Measurements from ENCODE around the gene TEPSIN.

Gene TEPSIN

DNA sequence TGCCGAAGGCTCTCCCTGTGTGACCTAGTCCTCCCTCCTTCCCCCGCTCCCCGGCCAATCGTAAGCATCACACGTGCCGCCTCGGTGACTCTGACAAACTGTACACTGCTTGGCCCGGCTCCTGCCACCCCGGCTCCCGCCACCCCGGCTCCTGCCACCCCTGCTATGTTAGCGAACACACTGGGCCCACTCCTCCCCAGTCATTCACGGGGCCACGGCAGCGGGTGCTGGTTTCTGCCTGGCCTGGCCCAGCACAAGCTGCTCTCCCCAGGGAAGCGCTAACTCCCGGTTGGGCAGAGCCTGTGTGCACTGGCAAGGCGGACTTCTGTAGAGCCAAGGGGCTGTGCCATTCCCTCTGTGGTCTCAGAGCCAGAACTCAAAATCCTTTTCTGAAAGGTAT lies 22.2 kb upstream of the TEPSIN start:
- Mint-ChIP-seq H3K36me3 (peaks cover 32 to 38% of the 10 kb centered on the region in 2 donors), H3K4me3 (no peak overlapping the region), H3K27me3 (no peaks in the 10 kb centered on the region), H3K4me1 (peaks cover 0 to 2% of the 10 kb centered on the region in 2 donors), H3K27ac (no peak overlapping the region), H3K9me3 (no peaks in the 10 kb centered on the region)
- ATAC-seq (replicated peaks) (no peak), DNase-seq (no peak)

- H3K36me3 Mint-ChIP-seq: peaks cover 27 to 34% of the 10 kb centered on the region in 2 donors
- H3K27ac Mint-ChIP-seq: no peak overlapping the region
These were observed 21.8 kb upstream of the TEPSIN start for GRCh38 chr17:81260641-81261040.

GRCh38 chr17:81260171-81260570 lies 21.3 kb upstream of the TEPSIN start:
- ATAC-seq (replicated peaks) (no peak), DNase-seq (no peak)
- H3K27me3 Mint-ChIP-seq: no peaks in the 10 kb centered on the region
- H3K9me3 Mint-ChIP-seq: no peaks in the 10 kb centered on the region
- peaks cover 23 to 34% of the 10 kb centered on the region in 2 donors for H3K36me3 Mint-ChIP-seq
- H3K4me3 Mint-ChIP-seq: no peak overlapping the region
- H3K27ac Mint-ChIP-seq: no peak overlapping the region
- peaks cover 0 to 2% of the 10 kb centered on the region in 2 donors for H3K4me1 Mint-ChIP-seq

More at GRCh38 chr17:81260641-81261040, 21.8 kb upstream of the TEPSIN start:
- ATAC-seq (replicated peaks): no peak
- Mint-ChIP-seq H3K4me3 (no peak overlapping the region), H3K27me3 (no peaks in the 10 kb centered on the region), H3K4me1 (peaks cover 0 to 2% of the 10 kb centered on the region in 2 donors), H3K9me3 (no peaks in the 10 kb centered on the region)
- no peak for DNase-seq

DNA sequence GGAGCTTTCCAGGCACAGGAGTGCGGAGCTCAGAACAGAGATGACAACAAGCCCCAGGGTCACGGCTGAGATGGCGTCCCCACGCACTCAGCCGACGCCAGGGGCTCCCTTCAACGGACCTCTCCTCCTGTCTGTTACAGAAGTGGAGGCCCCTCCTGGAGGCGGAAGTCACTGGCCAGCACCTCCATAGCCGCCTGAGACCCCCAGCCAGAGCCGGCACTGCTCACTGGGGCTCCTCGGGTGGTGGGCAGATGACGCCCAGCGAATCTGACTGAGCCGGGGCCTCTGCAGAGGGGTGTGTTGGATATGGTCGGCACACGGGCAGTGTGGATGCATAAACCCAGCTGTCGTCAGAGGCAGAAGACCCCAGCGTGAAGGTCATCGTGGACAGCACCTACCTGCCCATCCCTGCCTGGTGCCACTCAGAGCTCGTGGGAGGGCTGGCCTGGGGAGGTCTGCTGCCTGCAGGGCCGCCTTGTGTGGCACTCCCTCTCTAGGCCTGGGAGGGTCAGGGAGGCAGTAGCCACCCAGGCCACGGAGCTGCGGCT lies 20.3 kb upstream of the TEPSIN start:
- no peaks in the 10 kb centered on the region for H3K27me3 Mint-ChIP-seq
- no peak overlapping the region for H3K27ac Mint-ChIP-seq
- peaks cover under 1 to 2% of the 10 kb centered on the region in 2 donors for H3K4me1 Mint-ChIP-seq
- ATAC-seq (replicated peaks): no peak
- H3K9me3 Mint-ChIP-seq: no peaks in the 10 kb centered on the region
- peaks cover 19 to 28% of the 10 kb centered on the region in 2 donors for H3K36me3 Mint-ChIP-seq
- H3K4me3 Mint-ChIP-seq: no peak overlapping the region
- no peak for DNase-seq

DNA sequence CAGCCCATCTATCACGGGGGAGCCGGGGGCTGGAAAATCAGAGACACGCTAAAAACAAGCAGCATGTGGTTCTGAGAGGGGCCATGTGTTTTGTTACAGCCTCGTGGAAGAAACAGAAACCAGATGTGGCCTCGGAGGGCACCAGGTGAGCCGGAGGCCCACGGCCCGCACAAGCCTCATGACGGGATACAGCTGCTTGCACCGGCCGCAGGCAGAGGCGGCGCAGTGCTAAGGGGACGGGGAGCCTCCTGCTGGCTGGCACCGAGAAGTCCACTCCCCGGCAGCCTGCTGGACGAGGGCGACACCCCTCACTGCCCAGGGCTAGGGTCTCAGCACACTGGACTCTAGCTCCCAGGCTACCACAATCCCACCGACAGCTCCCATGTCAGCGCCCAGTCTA lies 19.4 kb upstream of the TEPSIN start:
- Mint-ChIP-seq H3K9me3 (no peaks in the 10 kb centered on the region), H3K27me3 (no peaks in the 10 kb centered on the region), H3K4me1 (peaks cover 9% of the 10 kb centered on the region in 2 donors), H3K27ac (no peak overlapping the region), H3K36me3 (peaks cover 26 to 29% of the 10 kb centered on the region in 2 donors), H3K4me3 (no peak overlapping the region)
- ATAC-seq (replicated peaks): no peak
- no peak for DNase-seq

DNA sequence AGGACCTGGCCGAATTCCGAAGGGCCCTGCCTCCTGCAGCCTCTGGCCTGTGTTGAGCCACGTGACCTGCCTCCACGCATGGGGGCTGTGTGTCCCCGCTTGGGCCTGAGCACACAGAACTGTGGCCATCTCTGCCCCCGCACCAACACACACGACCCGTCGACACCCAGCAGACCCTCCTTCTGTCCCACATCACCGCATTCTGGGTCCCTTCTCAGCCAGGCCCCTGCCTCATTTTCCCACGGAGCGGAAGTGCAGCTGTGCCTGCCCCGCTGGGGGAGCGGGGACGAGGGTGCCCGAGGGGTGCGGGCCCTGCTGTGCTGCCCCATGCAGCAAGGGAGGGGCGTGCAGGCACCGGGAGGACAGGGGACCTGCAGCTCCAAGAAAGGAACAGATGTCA lies 18.7 kb upstream of the TEPSIN start:
- ATAC-seq (replicated peaks): no peak
- Mint-ChIP-seq H3K27me3 (no peaks in the 10 kb centered on the region), H3K36me3 (peaks cover 28 to 30% of the 10 kb centered on the region in 2 donors), H3K9me3 (no peaks in the 10 kb centered on the region), H3K4me1 (peaks cover 12 to 13% of the 10 kb centered on the region in 2 donors), H3K27ac (peak overlapping the region; percentile 9), H3K4me3 (no peak overlapping the region)
- DNase-seq: no peak

GRCh38 chr17:81256616-81257015 lies 17.8 kb upstream of the TEPSIN start:
- DNase-seq (no peak), ATAC-seq (replicated peaks) (peak in 1 of 2 donors; percentile 16)
- H3K4me3 Mint-ChIP-seq: no peak overlapping the region
- no peaks in the 10 kb centered on the region for H3K27me3 Mint-ChIP-seq
- peaks cover 29 to 30% of the 10 kb centered on the region in 2 donors for H3K36me3 Mint-ChIP-seq
- peaks cover 12 to 19% of the 10 kb centered on the region in 2 donors for H3K4me1 Mint-ChIP-seq
- no peak overlapping the region for H3K27ac Mint-ChIP-seq
- no peaks in the 10 kb centered on the region for H3K9me3 Mint-ChIP-seq

GRCh38 chr17:81254955-81255717 lies 16.3 kb upstream of the TEPSIN start:
- Mint-ChIP-seq H3K4me1 (peaks cover 14 to 19% of the 10 kb centered on the region in 2 donors), H3K4me3 (no peak overlapping the region), H3K36me3 (peaks cover 29 to 30% of the 10 kb centered on the region in 2 donors), H3K27me3 (no peaks in the 10 kb centered on the region), H3K27ac (no peak overlapping the region), H3K9me3 (no peaks in the 10 kb centered on the region)
- DNase-seq (no peak), ATAC-seq (replicated peaks) (no peak)

- H3K27ac Mint-ChIP-seq: peak overlapping the region; percentile 65
- no peak overlapping the region for H3K4me3 Mint-ChIP-seq
These were observed 14.7 kb upstream of the TEPSIN start for GRCh38 chr17:81253358-81254131.

GRCh38 chr17:81252987-81253329 lies 14.1 kb upstream of the TEPSIN start:
- Mint-ChIP-seq H3K27ac (peak overlapping the region; percentile 65), H3K4me3 (no peak overlapping the region), H3K27me3 (no peaks in the 10 kb centered on the region), H3K4me1 (peaks cover 14 to 19% of the 10 kb centered on the region in 2 donors), H3K9me3 (no peaks in the 10 kb centered on the region), H3K36me3 (peaks cover 35 to 39% of the 10 kb centered on the region in 2 donors)
- DNase-seq (no peak), ATAC-seq (replicated peaks) (no peak)

More at GRCh38 chr17:81253358-81254131, 14.7 kb upstream of the TEPSIN start:
- H3K9me3 Mint-ChIP-seq: no peaks in the 10 kb centered on the region
- peaks cover 31 to 33% of the 10 kb centered on the region in 2 donors for H3K36me3 Mint-ChIP-seq
- DNase-seq (no peak), ATAC-seq (replicated peaks) (peak; percentile 73 to 76)
- H3K4me1 Mint-ChIP-seq: peaks cover 14 to 19% of the 10 kb centered on the region in 2 donors
- no peaks in the 10 kb centered on the region for H3K27me3 Mint-ChIP-seq

DNA sequence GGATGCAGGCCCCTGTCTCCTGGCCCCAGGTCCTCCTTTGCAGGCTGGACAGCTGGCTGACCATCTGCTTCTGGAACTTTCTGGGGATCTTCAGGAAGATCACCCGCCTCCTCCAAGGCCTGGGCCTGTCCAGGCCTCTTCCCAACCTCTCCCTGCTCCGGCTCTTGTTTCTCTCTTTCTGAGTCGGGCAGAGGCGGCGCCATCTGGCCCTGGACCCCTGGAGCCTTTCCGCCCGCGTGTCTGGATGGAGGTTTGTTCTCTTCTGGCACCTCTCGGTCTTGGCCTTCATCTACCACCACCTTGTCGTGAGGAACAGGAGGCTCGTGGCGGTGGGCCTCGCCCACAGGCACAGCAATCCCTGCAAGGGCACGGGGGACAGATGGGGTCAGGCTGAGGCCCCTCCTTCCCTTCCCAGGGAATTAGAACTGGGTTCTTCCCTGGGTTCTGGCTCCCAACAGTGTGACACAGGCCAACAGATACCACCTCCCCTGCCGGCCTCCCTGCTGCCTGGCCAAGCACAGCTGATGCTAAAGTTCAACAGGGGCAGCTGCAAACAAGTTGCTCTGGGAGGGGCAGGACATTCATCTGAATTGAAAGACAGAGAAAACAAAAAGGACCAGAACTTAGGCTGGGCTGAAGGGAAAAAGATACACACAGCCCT lies 13.6 kb upstream of the TEPSIN start:
- Mint-ChIP-seq H3K27me3 (no peaks in the 10 kb centered on the region), H3K4me3 (peak overlapping the region in 1 of 2 donors; percentile 25), H3K4me1 (peaks cover 14 to 19% of the 10 kb centered on the region in 2 donors), H3K36me3 (peaks cover 35 to 38% of the 10 kb centered on the region in 2 donors), H3K27ac (no peak overlapping the region), H3K9me3 (no peaks in the 10 kb centered on the region)
- no peak for ATAC-seq (replicated peaks)
- DNase-seq: no peak

DNA sequence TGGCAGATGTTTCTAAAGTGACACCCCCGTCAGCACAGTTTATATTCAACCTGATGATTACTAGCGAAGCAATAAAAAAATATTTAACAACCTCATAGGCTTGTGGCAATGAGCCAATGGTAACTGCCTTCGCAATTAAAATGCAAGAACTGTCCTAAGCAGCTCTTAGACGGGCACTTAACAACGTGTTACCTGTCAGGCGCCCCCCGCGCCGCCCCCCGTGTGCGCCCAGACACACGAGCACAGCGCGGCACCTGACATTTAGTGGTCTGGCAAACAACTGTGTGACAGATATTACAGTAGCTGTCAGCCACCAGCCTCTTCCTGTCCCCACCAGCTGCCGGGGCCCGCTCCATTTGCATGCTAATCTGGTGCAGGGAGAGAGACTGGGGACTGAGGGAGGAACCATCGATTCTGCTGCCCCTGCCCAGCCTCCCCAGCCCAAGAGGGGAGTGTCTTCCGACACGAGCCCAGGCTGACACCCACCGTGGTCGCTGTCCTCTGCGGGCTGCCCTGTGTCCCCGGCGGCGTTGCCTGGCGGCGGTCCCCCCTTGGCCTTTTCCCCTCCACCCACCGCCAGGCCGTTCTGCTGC lies 12.9 kb upstream of the TEPSIN start:
- Mint-ChIP-seq H3K4me1 (peaks cover 13 to 19% of the 10 kb centered on the region in 2 donors), H3K36me3 (peaks cover 40 to 41% of the 10 kb centered on the region in 2 donors), H3K4me3 (no peak overlapping the region), H3K27me3 (no peaks in the 10 kb centered on the region), H3K27ac (no peak overlapping the region), H3K9me3 (no peaks in the 10 kb centered on the region)
- DNase-seq: no peak
- ATAC-seq (replicated peaks): no peak

DNA sequence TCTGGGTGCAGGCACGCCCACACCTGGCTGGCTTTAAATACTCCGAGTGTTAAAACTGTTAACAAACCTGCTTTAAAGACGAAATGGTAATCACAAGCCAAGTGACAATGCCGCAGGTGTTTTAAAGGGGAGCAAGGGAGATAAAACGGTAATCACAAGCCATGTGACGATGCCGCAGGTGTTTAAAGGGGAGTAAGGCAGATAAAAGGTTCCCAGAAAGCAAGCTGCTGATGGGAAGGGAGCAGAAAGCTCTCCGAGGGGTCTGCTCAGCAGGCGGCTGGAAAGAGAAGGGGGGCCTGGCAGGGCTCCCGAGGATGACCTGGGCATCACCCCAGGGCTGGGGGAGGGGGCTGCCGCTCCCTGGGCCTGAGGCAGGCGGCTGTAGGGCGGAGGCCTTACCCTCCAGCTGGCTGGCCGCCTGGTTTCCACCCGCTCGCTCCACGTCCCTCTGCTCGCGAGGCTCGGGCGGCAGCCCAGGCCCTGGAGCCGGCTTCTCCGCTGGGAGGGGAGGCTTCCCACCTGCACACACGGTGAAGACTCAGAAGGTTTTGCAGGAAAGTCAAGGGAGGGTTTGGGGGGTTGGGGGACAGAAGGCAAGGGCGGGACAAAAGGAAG lies 12.3 kb upstream of the TEPSIN start:
- Mint-ChIP-seq H3K27ac (no peak overlapping the region), H3K9me3 (no peaks in the 10 kb centered on the region), H3K4me3 (no peak overlapping the region), H3K4me1 (peaks cover 13 to 19% of the 10 kb centered on the region in 2 donors), H3K27me3 (no peaks in the 10 kb centered on the region), H3K36me3 (peaks cover 42 to 43% of the 10 kb centered on the region in 2 donors)
- DNase-seq (no peak), ATAC-seq (replicated peaks) (no peak)
